HG02884 (cell line): ENCODE data around the gene PRRC2B.
"Not testable (repeated sequence)": the region's sequence is repeated elsewhere in the genome, so short reads cannot be mapped to it uniquely, and the experiment has no call there.

Experiments
- ATAC-seq: cut with Tn5 transposase; IDR thresholded peaks from one replicate; pipeline ENCODE4 v1.9.1; 2021; ENCODE audit warnings: mild to moderate bottlenecking, moderate library complexity; ENCODE audit not compliant: unreplicated experiment

Gene PRRC2B

DNA sequence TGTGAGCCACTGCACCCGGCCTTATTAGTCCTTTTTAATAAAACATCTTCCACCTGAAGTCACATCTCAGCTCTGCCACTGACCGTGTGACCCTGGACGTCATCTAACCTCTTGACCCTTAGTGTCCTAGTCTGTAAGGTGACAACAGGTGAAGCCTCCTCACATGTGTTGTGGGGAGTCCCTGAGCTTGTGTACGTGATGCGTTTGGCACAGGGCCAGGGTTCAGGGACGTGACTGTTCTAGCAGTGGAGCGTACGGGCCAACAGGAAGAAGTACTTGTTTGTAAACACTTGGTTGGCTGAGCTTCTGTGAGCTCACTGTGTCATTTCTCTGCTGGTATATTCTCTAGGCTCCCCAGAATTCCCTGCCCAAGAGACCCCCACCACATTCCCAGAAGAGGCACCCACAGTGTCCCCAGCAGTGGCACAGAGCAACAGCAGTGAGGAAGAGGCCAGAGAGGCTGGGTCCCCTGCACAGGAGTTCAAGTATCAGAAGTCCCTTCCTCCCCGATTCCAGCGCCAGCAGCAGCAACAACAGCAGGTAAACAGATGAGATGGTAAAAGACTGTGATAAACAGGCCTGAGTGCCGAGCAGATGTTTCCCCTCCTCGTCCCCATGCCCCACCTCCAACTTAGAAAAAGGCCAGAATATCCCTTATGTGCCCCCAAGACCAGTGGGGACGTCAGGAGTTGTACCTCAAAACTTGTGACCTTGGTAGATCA lies 73.5 kb downstream of the PRRC2B start:
- ATAC-seq, result no peak

DNA sequence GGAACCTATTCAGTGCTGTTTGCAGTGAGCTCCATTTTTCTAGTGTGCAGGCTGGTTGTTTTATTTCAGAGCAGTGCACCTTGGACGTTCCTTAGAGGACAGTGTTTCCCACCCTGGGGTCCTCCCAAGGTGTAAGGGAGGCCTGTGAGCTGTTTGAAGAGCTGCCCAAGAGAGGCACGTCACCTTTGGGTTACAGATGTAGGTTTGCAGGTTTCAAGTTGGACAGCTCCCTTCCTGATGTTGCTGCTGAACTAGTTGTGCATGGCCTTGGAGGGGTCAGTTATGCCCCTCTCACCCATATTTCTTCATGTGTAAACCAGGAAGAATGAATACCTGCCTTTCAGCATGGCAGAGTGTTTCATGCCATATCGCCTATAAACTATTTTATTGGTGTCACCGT lies 74.1 kb downstream of the PRRC2B start:
- ATAC-seq, result no peak

DNA sequence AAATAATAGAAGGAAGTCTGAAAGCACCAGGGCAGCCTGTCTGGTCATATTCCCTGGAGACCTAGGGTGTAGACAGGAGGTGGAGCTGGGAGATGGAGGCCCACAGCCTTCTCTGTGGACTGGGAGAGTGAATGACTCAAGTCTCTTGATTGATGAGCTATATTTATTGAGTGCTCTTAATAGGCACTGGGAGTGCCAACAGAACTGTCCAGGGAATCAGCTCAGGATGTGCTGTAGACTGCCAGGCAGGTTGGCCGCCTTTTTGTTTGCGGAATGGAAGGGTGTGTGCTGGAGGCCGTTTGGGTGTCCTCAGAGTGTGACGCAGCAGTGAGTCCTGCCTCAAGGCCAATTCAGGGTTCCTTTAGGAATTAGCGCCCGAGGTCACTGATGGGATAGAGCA lies 75.5 kb downstream of the PRRC2B start:
- no peak for ATAC-seq

DNA sequence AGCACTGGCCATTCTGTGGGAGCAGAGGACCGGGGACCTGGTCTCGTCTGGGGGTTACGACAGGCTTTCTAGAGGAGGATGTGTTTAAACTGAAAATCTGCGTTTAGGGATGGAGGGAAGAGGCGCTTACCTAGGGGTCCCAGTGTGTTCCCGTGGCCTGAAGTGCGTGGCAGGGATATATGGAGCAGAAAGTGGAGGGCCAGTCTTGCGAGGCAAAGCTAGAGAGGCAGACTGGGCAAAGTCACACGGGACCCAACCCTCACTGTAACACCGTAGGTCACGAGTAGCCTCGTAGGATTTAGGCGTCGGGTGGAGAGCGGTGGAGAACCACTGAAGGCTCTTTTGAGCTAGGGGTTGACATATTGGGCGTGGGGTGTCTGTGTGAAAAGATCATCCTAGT lies 76.1 kb downstream of the PRRC2B start:
- no peak for ATAC-seq

DNA sequence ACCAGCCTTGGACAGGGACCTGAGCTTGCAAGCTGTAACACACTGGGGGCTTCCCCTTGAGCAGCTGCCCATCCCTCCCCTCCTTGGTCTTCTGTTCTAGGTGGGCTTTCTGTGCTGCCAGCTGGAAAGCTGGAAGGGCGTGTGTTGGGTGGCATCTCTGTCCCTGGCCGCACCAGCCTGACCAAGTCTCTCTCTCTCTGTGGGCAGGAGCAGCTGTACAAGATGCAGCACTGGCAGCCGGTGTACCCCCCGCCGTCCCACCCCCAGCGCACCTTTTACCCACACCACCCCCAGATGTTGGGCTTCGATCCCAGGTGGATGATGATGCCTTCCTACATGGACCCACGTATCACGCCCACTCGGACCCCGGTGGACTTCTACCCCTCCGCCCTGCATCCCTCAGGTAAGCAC lies 76.7 kb downstream of the PRRC2B start:
- no peak for ATAC-seq

DNA sequence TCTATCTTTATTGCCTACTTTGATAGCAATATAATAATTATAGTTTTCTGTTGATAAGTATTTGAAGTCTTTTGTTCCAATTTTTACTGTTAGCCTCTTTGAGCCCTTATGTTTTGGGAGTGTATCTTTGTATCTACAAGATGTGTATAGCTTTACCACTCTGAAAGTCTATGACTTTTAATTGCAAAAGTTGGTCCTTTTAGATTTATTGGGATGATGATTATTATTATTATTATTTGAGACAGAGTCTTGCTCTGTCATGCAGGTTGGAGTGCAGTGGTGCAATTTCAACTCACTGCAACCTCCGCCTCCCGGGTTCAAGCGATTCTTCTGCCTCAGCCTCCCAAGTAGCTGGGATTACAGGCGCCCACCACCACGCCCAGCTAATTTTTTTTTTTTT lies 78.2 kb downstream of the PRRC2B start:
- ATAC-seq, result not testable (repeated sequence)

DNA sequence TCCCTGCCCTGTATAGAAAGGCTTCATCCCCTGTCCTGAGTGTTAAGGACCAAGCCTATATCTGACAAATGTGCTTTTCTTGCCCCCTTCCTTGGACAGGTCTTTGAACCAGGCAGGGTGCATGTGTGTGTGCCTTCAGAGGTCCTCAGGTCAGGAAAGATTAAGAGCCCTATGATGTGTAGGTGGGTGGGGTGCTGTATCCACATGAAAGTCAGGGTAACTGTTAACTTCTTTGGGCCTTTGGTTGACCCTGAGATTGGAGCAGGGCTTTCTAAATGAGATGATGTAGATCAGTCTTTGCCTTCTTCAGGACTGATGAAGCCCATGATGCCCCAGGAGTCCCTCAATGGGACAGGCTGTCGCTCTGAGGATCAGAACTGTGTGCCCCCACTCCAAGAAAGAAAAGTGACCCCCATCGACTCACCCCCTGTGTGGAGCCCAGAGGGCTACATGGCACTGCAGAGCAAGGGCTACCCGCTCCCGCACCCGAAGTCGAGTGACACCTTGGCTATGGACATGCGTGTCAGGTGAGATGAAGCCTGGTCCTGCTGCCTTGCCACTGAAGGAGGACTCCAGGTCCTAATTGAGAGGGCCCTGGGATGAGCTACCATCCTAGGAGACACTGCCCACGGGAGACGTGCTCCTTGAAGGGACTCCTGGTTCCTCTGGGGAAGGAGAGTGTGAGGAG lies 79.5 kb downstream of the PRRC2B start:
- ATAC-seq, result no peak

DNA sequence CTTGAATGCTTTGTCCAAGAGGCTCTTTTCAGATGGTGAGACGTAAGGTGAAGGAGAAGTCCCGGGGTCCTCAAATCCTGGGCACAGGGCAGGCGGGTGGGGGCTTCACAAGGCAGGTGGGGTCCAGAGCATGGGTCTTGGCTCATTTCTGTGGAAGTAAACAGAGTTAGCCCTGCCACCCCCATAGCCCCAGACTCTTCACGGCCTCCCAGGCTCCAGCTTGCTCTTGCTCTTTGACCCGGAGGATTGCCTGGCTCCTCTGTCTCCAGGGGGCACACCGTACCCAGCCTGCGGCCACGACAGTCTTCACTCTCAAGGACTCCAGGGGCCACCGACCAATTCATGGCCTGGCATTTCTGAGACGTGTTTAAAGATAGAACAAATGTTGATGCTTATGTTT lies 80.0 kb downstream of the PRRC2B start:
- ATAC-seq, result no peak

DNA sequence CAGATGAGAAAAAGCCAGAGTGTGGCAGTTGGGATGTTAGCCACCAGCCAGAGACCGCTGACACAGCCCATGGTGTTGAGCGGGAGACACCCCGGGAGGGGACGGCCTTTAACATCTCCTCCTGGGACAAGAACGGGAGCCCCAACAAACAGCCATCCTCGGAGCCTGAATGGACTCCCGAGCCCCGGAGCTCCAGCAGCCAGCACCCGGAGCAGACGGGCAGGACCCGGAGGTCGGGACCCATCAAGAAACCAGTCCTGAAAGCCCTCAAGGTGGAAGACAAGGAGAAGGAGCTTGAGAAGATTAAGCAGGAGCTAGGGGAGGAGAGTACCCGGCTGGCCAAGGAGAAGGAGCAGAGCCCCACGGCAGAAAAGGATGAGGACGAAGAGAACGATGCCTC lies 80.8 kb downstream of the PRRC2B start:
- no peak for ATAC-seq

DNA sequence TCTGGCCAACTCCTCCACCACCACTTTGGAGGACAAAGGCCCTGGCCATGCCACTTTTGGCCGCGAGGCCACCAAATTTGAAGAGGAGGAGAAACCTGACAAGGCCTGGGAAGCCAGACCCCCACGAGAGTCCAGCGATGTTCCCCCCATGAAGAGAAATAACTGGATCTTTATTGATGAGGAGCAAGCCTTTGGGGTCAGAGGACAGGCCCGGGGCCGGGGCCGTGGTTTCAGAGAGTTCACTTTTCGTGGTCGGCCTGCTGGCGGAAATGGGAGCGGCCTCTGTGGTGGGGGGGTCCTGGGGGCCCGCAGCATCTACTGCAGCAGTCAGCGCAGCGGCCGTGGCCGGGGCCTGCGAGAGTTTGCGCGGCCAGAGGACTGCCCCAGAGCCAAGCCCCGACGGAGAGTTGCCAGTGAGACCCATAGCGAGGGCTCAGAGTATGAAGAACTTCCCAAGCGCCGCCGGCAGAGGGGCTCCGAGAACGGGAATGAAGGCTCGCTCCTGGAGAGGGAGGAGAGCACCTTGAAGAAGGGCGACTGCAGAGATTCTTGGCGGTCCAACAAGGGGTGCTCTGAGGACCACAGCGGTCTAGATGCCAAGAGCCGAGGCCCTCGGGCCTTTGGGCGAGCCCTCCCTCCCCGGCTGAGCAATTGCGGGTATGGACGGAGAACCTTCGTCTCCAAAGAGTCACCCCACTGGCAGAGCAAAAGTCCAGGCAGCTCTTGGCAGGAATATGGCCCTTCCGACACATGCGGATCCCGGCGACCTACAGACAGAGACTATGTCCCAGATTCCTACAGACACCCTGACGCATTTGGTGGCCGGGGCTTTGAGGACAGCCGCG lies 81.4 kb downstream of the PRRC2B start:
- no peak for ATAC-seq

DNA sequence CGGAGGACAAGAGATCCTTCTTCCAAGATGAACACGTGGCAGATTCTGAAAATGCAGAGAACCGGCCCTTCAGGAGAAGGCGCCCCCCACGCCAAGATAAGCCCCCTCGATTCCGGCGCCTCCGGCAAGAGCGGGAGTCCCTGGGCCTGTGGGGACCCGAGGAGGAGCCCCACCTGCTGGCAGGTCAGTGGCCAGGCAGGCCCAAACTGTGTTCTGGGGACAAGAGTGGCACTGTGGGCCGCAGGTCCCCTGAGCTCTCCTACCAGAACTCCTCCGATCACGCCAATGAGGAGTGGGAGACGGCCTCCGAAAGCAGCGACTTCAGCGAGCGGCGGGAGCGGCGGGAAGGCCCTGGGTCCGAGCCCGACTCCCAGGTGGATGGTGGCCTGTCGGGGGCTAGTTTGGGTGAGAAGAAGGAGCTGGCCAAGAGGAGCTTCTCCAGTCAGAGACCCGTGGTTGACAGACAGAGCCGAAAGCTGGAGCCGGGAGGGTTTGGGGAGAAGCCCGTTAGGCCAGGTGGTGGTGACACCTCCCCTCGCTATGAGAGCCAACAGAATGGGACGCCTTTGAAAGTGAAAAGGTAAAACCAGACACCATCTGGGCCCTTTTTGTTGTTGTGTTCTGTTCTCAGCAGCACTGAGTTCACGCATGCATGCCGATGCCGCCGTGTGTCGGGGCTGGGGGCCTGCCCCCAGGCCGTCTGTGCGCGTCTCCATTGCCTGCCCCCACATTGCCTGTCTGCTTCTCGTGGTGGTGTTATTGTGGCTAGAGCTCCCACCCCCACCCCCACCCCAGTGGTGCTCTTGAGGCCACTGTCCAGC lies 82.3 kb downstream of the PRRC2B start:
- ATAC-seq, result no peak

DNA sequence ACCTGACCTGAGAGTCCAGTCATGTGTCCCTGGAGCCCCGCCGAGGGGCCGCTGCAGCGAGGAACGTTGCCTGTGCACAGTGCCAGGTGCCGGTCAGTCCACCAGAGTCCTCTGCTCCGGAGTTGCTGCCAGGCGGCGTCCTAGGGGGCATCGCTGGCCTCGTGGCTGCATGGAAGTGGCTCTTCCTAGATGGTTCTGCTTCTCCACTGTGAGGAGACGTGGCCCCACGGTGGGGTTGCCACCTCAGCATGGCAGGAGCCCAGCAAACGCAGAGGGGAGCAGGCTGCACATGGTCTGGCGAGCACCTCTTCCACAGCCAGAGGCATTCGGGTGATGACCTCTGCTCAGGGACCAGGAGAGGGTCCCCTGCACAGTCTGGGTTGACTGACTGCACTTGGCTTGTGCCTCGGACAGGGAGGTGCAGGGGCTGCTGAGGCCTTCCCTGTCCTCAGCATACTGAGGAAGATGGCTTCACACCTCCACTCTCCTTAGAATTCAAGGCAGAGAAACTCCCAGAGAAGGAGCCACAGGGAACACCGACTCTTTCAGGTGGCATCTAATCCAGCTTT lies 83.0 kb downstream of the PRRC2B start:
- no peak for ATAC-seq

DNA sequence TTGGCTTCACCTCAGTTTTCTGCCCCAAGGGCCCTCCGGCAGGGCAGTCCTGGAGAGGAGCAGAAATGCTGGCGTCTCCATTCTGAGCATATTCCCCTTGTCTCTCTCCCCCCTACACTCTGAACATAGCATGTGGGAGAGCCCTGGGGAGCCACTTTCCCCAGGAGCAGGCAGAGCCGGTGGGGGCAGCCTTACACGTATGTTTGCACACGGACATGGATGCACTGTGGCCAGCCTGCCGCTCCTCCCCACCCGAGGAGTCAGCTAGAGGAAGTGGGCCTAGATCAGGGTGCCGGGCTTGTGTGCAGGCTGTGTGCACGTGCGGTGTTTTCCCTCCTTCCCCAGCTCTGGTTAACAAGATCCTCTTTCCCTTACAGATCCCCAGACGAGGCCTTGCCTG lies 83.5 kb downstream of the PRRC2B start:
- no peak for ATAC-seq

DNA sequence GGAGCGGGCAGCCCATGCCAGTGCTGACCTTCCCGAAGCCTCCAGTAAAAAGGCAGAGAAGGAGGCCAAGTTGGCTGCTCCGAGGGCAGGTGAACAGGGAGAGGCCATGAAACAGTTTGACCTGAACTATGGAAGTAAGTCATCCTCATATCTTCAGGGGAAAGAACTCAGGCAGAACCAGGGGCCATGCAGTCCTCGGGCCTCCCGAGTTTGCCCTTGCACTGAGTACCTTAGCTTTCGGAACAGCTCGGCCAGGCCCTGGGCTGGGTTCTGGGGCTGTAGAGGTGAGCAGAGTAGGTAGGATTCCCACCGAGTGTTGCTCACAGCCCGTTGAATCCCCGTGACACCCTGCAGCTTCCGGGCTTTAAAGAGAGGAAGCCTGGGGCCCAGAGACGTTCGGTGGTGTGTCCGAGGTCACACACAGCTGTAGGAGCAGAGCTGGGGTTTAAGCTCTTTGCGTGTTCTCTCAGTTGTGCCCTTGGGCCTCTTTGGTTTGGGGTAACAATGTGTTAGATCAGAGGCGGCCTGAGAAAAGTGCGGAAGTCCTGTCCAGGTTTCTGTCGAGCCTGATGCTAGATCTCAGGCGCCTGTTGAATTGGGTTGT lies 84.0 kb downstream of the PRRC2B start:
- no peak for ATAC-seq

DNA sequence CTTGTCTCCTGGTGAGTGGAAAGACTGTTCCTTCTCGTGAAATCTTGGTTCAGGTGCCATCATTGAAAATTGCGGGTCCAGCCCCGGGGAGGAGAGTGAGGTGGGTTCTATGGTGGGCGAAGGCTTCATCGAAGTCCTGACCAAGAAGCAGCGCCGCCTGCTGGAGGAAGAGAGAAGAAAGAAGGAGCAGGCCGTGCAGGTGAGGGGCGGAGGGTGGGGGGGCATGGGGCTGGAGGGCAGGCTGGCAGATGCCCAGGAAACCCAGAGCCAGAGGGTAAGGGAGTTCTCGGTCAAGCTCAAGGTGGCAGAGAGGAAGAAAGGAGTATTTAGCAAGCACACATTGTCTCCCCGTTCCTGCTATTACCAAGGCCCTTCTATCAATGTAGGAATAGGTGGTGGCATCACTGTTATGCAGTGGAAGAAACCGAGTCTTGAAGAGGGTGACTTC lies 84.6 kb downstream of the PRRC2B start:
- ATAC-seq, result no peak

DNA sequence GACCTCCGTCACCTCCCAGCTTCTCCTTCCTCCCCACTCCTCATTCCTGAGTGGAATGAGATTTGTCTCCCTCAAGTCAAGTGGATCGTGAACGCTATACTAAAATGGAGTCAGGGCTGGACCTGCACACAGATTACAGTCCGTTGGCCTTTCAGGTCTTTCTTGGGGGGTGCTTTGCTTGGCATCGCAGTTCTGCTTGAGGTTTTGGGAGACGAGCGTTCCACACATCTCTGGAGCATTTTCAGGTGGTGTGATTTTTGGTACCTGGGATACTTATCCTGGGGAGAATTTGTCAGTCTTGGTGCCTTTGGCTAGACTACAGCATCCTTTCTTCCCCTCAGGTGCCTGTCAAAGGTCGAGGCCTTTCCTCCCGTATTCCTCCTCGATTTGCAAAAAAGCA lies 85.0 kb downstream of the PRRC2B start:
- ATAC-seq, result no peak

DNA sequence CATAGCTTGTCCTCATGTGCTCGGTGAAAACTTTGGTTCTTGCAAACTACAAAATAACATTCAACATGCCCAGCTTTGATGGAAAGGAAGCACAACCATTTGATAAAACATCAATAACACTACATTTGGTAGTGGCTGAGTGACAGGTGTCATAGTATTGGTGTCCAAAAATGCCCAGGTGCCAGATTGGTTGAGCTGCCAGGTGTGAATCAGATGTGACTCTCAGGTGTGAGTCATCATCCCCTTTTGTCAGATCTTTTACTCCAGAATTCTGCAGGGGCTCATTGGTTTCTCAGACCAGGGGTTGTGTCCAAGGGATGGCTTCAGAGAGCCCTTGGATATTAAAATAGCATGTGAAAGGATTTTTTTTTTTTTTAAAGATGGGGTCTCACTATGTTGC lies 86.4 kb downstream of the PRRC2B start:
- no peak for ATAC-seq

DNA sequence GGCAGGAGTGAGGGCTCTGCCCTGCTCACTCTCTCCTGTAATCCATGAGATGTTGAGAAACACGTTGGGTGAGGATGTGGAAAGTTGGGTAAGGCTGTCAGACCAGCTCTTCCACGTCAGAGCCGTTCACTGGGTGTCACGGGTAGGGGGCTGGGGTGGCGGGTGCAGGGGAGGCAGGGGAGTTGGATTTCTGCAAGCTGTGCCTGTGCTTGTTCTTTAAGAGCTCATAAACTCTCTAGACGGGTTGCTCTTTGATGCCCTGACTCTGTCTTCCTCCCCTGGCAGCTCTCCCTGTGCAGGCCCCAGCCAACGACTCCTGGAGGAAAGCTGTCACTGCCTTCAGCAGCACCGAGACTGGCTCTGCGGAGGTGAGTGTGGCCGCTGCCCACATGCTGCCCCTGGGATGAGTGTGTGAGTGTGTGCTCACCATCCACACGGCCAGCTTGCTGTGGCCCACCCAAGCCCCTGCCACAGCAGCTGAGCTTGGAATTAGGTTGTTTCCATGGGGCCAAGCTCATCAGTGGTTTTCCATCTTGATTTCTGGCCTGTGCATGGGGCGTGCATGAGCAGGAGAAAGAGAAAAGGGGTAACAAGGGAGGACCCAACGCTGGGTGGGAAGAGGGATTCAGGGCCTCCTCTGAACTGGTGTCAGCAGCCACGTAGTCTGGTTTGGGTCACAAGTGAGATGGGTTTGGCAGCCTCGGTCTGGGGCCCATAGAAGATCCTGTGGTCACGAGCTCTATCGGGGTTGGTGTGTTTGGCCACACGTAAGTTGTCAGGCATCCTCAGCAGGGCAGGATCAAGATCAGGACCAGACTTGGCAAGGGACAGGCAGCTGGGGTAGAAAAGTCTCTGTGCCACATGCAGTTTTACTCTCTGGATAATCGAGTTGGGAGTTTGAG lies 87.8 kb downstream of the PRRC2B start:
- no peak for ATAC-seq

DNA sequence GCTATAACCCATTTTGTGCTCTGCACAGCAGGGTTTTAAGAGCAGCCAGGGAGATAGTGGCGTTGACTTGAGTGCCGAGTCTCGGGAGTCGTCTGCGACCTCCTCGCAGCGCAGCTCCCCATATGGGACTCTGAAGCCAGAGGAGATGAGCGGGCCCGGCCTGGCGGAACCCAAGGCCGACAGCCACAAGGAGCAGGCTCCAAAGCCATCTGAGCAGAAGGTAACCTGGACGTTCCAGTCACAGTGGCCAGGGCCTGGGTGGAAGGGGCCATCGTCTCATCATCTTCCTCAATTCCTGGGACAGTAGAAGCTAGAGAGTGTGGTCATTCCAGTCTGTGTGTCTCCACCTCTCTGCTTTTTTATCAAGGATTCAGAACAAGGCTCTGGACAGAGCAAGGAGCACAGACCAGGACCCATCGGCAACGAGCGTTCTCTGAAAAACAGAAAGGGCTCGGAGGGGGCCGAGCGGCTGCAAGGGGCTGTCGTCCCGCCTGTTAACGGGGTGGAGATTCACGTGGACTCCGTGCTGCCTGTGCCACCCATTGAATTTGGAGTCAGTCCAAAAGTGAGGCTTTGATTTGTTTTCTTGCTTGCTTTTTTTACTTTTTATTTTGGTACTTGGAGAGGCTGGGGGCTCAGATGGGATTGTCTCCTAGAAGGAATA lies 88.6 kb downstream of the PRRC2B start:
- no peak for ATAC-seq
